Activated CD4-positive, alpha-beta T cell treated with anti-CD3 and anti-CD28 coated beads for 36 hours (primary cell): ENCODE measurements around the gene C16orf82. TPM values are rescaled to one million over a fixed set of nuclear protein-coding genes. Genes with fewer than 3 reads are reported as not detected.
A peak's percentile ranks its signal among the peaks of the same experiment; 100 is the strongest.

Source experiments
- ATAC-seq: fragments of 200-7000 bp; cut with Tn5 transposase; one replicate; pipeline ENCODE4 v1.10.0; 2021; ENCODE audit warnings: mild to moderate bottlenecking, moderate library complexity
- CTCF ChIA-PET: fragments of 350-600 bp; sonication (Branson Sonifier 250); formaldehyde crosslinking; loops from one replicate; lab custom pipeline; 2021; ENCODE audit warnings: antibody characterized with exemption; lab: Charles Lee
- POLR2A ChIA-PET: fragments of 350-600 bp; sonication (Branson Sonifier 250); formaldehyde crosslinking; loops from one replicate; lab custom pipeline; 2021; ENCODE audit warnings: antibody characterized with exemption, inconsistent platforms; lab: Charles Lee
- DNase-seq: peaks from one replicate; pipeline ENCODE4 v3.0.0-alpha.2; 2020
- H3K27ac Mint-ChIP-seq: one replicate; pipeline ENCODE4 v1.8.0; 2021; ENCODE audit warnings: mixed read lengths
- H3K27me3 Mint-ChIP-seq: one replicate; pipeline ENCODE4 v1.8.0; 2021; ENCODE audit warnings: mixed read lengths
- H3K36me3 Mint-ChIP-seq: one replicate; pipeline ENCODE4 v1.8.0; 2021; ENCODE audit warnings: low read depth, mixed read lengths
- H3K4me1 Mint-ChIP-seq: one replicate; pipeline ENCODE4 v1.8.0; 2021; ENCODE audit warnings: mixed read lengths
- H3K4me3 Mint-ChIP-seq: one replicate; pipeline ENCODE4 v1.8.0; 2021; ENCODE audit warnings: mild to moderate bottlenecking, moderate library complexity, mixed read lengths
- H3K9me3 Mint-ChIP-seq: one replicate; pipeline ENCODE4 v1.8.0; 2021; ENCODE audit warnings: low read depth, mixed read lengths
- intact Hi-C, 2 experiments: fragments of 100-400 bp; cut with DNase I in 1 of 2; cut with micrococcal nuclease in 1 of 2; formaldehyde crosslinking; loops; one replicate each; pipeline versions ENCODE4 v1.14.2 to v1.15.1; 2022 to 2024; cut with DNase I, micrococcal nuclease
- total RNA-seq, 2 experiments: library from RNA; stranded (reverse); gene quantifications; one replicate each; pipeline ENCODE4 v1.2.3, GENCODE V29; 2021

Gene C16orf82
- total RNA-seq, 2 experiments from 2014 or later, result not detected

GRCh38 chr16:27096375-27096774, 29.6 kb downstream of the C16orf82 start:
- H3K4me1 Mint-ChIP-seq, result no peaks in the 10 kb centered on the region
- intact Hi-C loops, result no loop called here
- peaks cover 17% of the 10 kb centered on the region for H3K27me3 Mint-ChIP-seq
- H3K36me3 Mint-ChIP-seq, result no peaks in the 10 kb centered on the region
- ATAC-seq (no peak), DNase-seq (no peak)
- H3K9me3 Mint-ChIP-seq, result no peaks in the 10 kb centered on the region
- H3K27ac Mint-ChIP-seq, result no peak overlapping the region
- ChIA-PET CTCF (interaction anchor here (1.0 kb wide), 1 partner anchor 299 kb away, joined by 3 read pairs; no protein-coding TSS in a partner anchor), POLR2A (no interaction called here)
- H3K4me3 Mint-ChIP-seq, result no peak overlapping the region

GRCh38 chr16:27097800-27098230, 31.1 kb downstream of the C16orf82 start:
- no peak overlapping the region for H3K27ac Mint-ChIP-seq
- no peaks in the 10 kb centered on the region for H3K9me3 Mint-ChIP-seq
- no peak for DNase-seq
- intact Hi-C loops, result no loop called here
- no peaks in the 10 kb centered on the region for H3K36me3 Mint-ChIP-seq
- H3K27me3 Mint-ChIP-seq, result peaks cover 15% of the 10 kb centered on the region
- no peaks in the 10 kb centered on the region for H3K4me1 Mint-ChIP-seq
- ChIA-PET CTCF (interaction anchor here (0.5 to 1.2 kb wide), 3 partner anchors 13 to 81 kb away, joined by 3 to 4 read pairs (median 3); no protein-coding TSS in a partner anchor), POLR2A (no interaction called here)
- ATAC-seq, result no peak
- H3K4me3 Mint-ChIP-seq, result no peak overlapping the region

- H3K27ac Mint-ChIP-seq, result no peak overlapping the region
- H3K27me3 Mint-ChIP-seq, result peaks cover 15% of the 10 kb centered on the region
- ChIA-PET CTCF (interaction anchor here (1.2 kb wide), 1 partner anchor 81 kb away, joined by 4 read pairs; no protein-coding TSS in a partner anchor), POLR2A (no interaction called here)
- ATAC-seq, result no peak
- intact Hi-C loops, result no loop called here
- no peaks in the 10 kb centered on the region for H3K36me3 Mint-ChIP-seq
- no peaks in the 10 kb centered on the region for H3K9me3 Mint-ChIP-seq
- H3K4me3 Mint-ChIP-seq, result no peak overlapping the region
- DNase-seq, result no peak
- H3K4me1 Mint-ChIP-seq, result no peaks in the 10 kb centered on the region
Measured at GRCh38 chr16:27098366-27099049, 31.8 kb downstream of the C16orf82 start.

GRCh38 chr16:27102701-27103575, 36.2 kb downstream of the C16orf82 start:
- intact Hi-C loops, result loop anchor here in 1 of 2 experiments (10.0 kb wide), 1 partner anchor 58 kb away; no protein-coding TSS in a partner anchor
- ChIA-PET POLR2A (no interaction called here), CTCF (no interaction called here)
- Mint-ChIP-seq H3K4me3 (no peak overlapping the region), H3K27ac (no peak overlapping the region), H3K36me3 (no peaks in the 10 kb centered on the region), H3K9me3 (no peaks in the 10 kb centered on the region), H3K4me1 (no peaks in the 10 kb centered on the region), H3K27me3 (peaks cover 3% of the 10 kb centered on the region)
- ATAC-seq (no peak), DNase-seq (no peak)

GRCh38 chr16:27103954-27104353, 37.2 kb downstream of the C16orf82 start:
- CTCF ChIA-PET, result interaction anchor here (0.5 to 0.7 kb wide), 2 partner anchors 89 to 252 kb away, joined by 3 read pairs; no protein-coding TSS in a partner anchor
- ATAC-seq, result no peak
- Mint-ChIP-seq H3K27me3 (peaks cover 3% of the 10 kb centered on the region), H3K9me3 (no peaks in the 10 kb centered on the region), H3K4me1 (no peaks in the 10 kb centered on the region), H3K4me3 (no peak overlapping the region), H3K36me3 (no peaks in the 10 kb centered on the region), H3K27ac (no peak overlapping the region)
- POLR2A ChIA-PET, result no interaction called here
- intact Hi-C loops, result loop anchor here in 1 of 2 experiments (10.0 kb wide), 1 partner anchor 59 kb away; no protein-coding TSS in a partner anchor
- DNase-seq, result no peak

GRCh38 chr16:27106305-27106704, 39.6 kb downstream of the C16orf82 start:
- peaks cover 3% of the 10 kb centered on the region for H3K4me1 Mint-ChIP-seq
- intact Hi-C loops, result loop anchor here (5.0 to 10.0 kb wide), 2 partner anchors 62 to 144 kb away; no protein-coding TSS in a partner anchor

GRCh38 chr16:27107185-27107592, 40.5 kb downstream of the C16orf82 start:
- H3K27ac Mint-ChIP-seq, result no peak overlapping the region
- ATAC-seq, result no peak
- POLR2A ChIA-PET, result no interaction called here
- no peaks in the 10 kb centered on the region for H3K9me3 Mint-ChIP-seq
- H3K36me3 Mint-ChIP-seq, result no peaks in the 10 kb centered on the region
- intact Hi-C loops, result loop anchor here (5.0 to 10.0 kb wide), 2 partner anchors 62 to 145 kb away; no protein-coding TSS in a partner anchor
- DNase-seq, result no peak
- CTCF ChIA-PET, result no interaction called here
- no peak overlapping the region for H3K4me3 Mint-ChIP-seq
- no peaks in the 10 kb centered on the region for H3K27me3 Mint-ChIP-seq
- peaks cover 3% of the 10 kb centered on the region for H3K4me1 Mint-ChIP-seq

More at GRCh38 chr16:27106305-27106704, 39.6 kb downstream of the C16orf82 start:
- ATAC-seq, result no peak
- no peak for DNase-seq
- H3K36me3 Mint-ChIP-seq, result no peaks in the 10 kb centered on the region
- POLR2A ChIA-PET, result no interaction called here
- CTCF ChIA-PET, result interaction anchor here (0.7 kb wide), 1 partner anchor 14 kb away, joined by 3 read pairs; no protein-coding TSS in a partner anchor
- no peaks in the 10 kb centered on the region for H3K9me3 Mint-ChIP-seq
- H3K27me3 Mint-ChIP-seq, result no peaks in the 10 kb centered on the region
- H3K27ac Mint-ChIP-seq, result no peak overlapping the region
- no peak overlapping the region for H3K4me3 Mint-ChIP-seq

GRCh38 chr16:27108051-27108770, 41.5 kb downstream of the C16orf82 start:
- intact Hi-C loops, result loop anchor here (5.0 to 10.0 kb wide), 2 partner anchors 63 to 146 kb away; no protein-coding TSS in a partner anchor
- CTCF ChIA-PET, result no interaction called here
- Mint-ChIP-seq H3K27me3 (no peaks in the 10 kb centered on the region), H3K27ac (no peak overlapping the region), H3K4me1 (peaks cover 3% of the 10 kb centered on the region), H3K9me3 (no peaks in the 10 kb centered on the region), H3K4me3 (no peak overlapping the region), H3K36me3 (no peaks in the 10 kb centered on the region)
- DNase-seq (no peak), ATAC-seq (no peak)
- POLR2A ChIA-PET, result no interaction called here

GRCh38 chr16:27108826-27109665, 42.3 kb downstream of the C16orf82 start:
- Mint-ChIP-seq H3K4me3 (peak overlapping the region; percentile 39), H3K4me1 (peaks cover 3% of the 10 kb centered on the region), H3K36me3 (no peaks in the 10 kb centered on the region), H3K27ac (no peak overlapping the region), H3K27me3 (no peaks in the 10 kb centered on the region), H3K9me3 (no peaks in the 10 kb centered on the region)
- ATAC-seq (no peak), DNase-seq (no peak)
- intact Hi-C loops, result loop anchor here (1.0 to 10.0 kb wide), 5 partner anchors 64 to 1833 kb away; no protein-coding TSS in a partner anchor
- POLR2A ChIA-PET, result no interaction called here
- CTCF ChIA-PET, result interaction anchor here (0.6 to 1.6 kb wide), 4 partner anchors 10 to 306 kb away, joined by 3 to 4 read pairs (median 3); no protein-coding TSS in a partner anchor
